HepG2 (cell line): ENCODE measurements around the gene SRD5A1. TPM values are rescaled to one million over a fixed set of nuclear protein-coding genes. Genes with fewer than 3 reads are reported as not detected.

ENCODE experiments used
- CREM ChIP-seq, 2 experiments: sonication (generic) in 1 of 2; formaldehyde crosslinking in 1 of 2; IDR thresholded peaks; 2 replicates each; pipeline versions ENCODE4 v1.4.0 to v1.6.1; 2016 to 2020; ENCODE audit warnings: antibody characterized with exemption in 1 of 2, mild to moderate bottlenecking in 1 of 2, missing genetic modification reagents in 1 of 2
- FOXK2 ChIP-seq: fragments of 450-650 bp; IDR thresholded peaks from 2 replicates; pipeline ENCODE4 v1.6.1; 2016
- KAT7 ChIP-seq: IDR thresholded peaks from 2 replicates; pipeline ENCODE4 v1.6.1; 2018; ENCODE audit warnings: borderline replicate concordance, missing compliant biosample characterization
- MAZ ChIP-seq, 2 experiments: sonication (generic) in 1 of 2; formaldehyde crosslinking in 1 of 2; IDR thresholded peaks; 2 replicates each; pipeline versions ENCODE4 v1.5.0 to v1.6.1; 2012 to 2020; ENCODE audit warnings: low read depth in 2 of 2, mild to moderate bottlenecking in 2 of 2, borderline replicate concordance in 1 of 2, improper control_type of control experiment in 1 of 2, low read length in 1 of 2, missing genetic modification reagents in 1 of 2, moderate library complexity in 1 of 2
- NFATC3 ChIP-seq: sonication (generic); formaldehyde crosslinking; IDR thresholded peaks from 2 replicates; pipeline ENCODE4 v1.5.1; 2020; ENCODE audit warnings: mild to moderate bottlenecking, missing genetic modification reagents
- NFE2L1 ChIP-seq: sonication (generic); formaldehyde crosslinking; IDR thresholded peaks from 2 replicates; pipeline ENCODE4 v1.4.0; 2020; ENCODE audit warnings: missing genetic modification reagents, mild to moderate bottlenecking, borderline replicate concordance
- RORA ChIP-seq: sonication (generic); formaldehyde crosslinking; IDR thresholded peaks from 2 replicates; pipeline ENCODE4 v1.5.0; 2020; ENCODE audit warnings: mild to moderate bottlenecking, missing genetic modification reagents, moderate library complexity
- SP2 ChIP-seq: sonication (generic); formaldehyde crosslinking; IDR thresholded peaks from 2 replicates; pipeline ENCODE4 v1.5.1; 2020; ENCODE audit warnings: mild to moderate bottlenecking, missing genetic modification reagents
- TBL1XR1 ChIP-seq: fragments of 150-350 bp; IDR thresholded peaks from 2 replicates; pipeline ENCODE4 v1.6.1; 2014; ENCODE audit warnings: borderline replicate concordance, low read length; ENCODE audit not compliant: partially characterized antibody
- ZNF468 ChIP-seq: sonication (generic); formaldehyde crosslinking; IDR thresholded peaks from 2 replicates; pipeline ENCODE4 v1.8.0; 2022; ENCODE audit warnings: mild to moderate bottlenecking, moderate library complexity, missing genetic modification reagents
- ZNF558 ChIP-seq: sonication (generic); formaldehyde crosslinking; IDR thresholded peaks from 2 replicates; pipeline ENCODE4 v1.9.0; 2022; ENCODE audit warnings: mild to moderate bottlenecking, missing genetic modification reagents, borderline replicate concordance
- ZNF567 ChIP-seq: sonication (generic); formaldehyde crosslinking; IDR thresholded peaks from 2 replicates; pipeline ENCODE4 v1.8.1; 2023; ENCODE audit warnings: mild to moderate bottlenecking, missing genetic modification reagents, borderline replicate concordance
- ZNF841 ChIP-seq: sonication (generic); formaldehyde crosslinking; IDR thresholded peaks from 2 replicates; pipeline ENCODE4 v1.8.1; 2023; ENCODE audit warnings: missing genetic modification reagents, borderline replicate concordance
- ZNF891 ChIP-seq: sonication (generic); formaldehyde crosslinking; IDR thresholded peaks from 2 replicates; pipeline ENCODE4 v1.5.0; 2020; ENCODE audit warnings: mild to moderate bottlenecking, missing genetic modification reagents
- polyA plus RNA-seq, 8 experiments: library from polyadenylated mRNA; depleted of rRNA in 3 of 8; stranded (reverse) in 7 of 8; unstranded in 1 of 8; fragments of >200 nt; fragmentation: Illumina TruSeq in 4 of 8; extraction: Trizol in 4 of 8; gene quantifications; 2 replicates each; pipeline versions ENCODE4 v1.2.1 to v1.2.3, GENCODE V29; 2011 to 2016; ENCODE audit warnings: low read depth in 4 of 8, missing spikeins in 1 of 8, mixed read lengths in 1 of 8; ENCODE audit not compliant: insufficient read depth in 1 of 8
- total RNA-seq, 5 experiments: library from RNA; depleted of rRNA; stranded (reverse); fragments of >200 nt; fragmentation: Illumina TruSeq; extraction: Trizol; gene quantifications; 2 replicates each; pipeline ENCODE4 v1.2.3, GENCODE V29; 2016; ENCODE audit warnings: low read depth in 1 of 5
- TF ChIP-seq, protein P1 (sequence below): sonication (generic); formaldehyde crosslinking; IDR thresholded peaks from 2 replicates; pipeline ENCODE4 v1.4.0; 2020; ENCODE audit warnings: missing genetic modification reagents, borderline replicate concordance
- TF ChIP-seq, protein P2 (sequence below): IDR thresholded peaks from 2 replicates; pipeline ENCODE4 v1.6.1; 2018; ENCODE audit warnings: missing genetic modification reagents
- TF ChIP-seq, protein P3 (sequence below): sonication (generic); formaldehyde crosslinking; IDR thresholded peaks from 2 replicates; pipeline ENCODE4 v1.5.1; 2020; ENCODE audit warnings: missing genetic modification reagents, mild to moderate bottlenecking, borderline replicate concordance
- TF ChIP-seq, protein P4 (sequence below): sonication (generic); formaldehyde crosslinking; IDR thresholded peaks from 2 replicates; pipeline ENCODE4 v1.5.1; 2020; ENCODE audit warnings: missing genetic modification reagents, mild to moderate bottlenecking, borderline replicate concordance

The SRD5A1 gene
- total and polyA plus RNA-seq, 2 of the 13 experiments (the other 11 are each of a cell fraction or from before 2014, with no cell fraction given), result 6.1 to 9.9 TPM

DNA sequence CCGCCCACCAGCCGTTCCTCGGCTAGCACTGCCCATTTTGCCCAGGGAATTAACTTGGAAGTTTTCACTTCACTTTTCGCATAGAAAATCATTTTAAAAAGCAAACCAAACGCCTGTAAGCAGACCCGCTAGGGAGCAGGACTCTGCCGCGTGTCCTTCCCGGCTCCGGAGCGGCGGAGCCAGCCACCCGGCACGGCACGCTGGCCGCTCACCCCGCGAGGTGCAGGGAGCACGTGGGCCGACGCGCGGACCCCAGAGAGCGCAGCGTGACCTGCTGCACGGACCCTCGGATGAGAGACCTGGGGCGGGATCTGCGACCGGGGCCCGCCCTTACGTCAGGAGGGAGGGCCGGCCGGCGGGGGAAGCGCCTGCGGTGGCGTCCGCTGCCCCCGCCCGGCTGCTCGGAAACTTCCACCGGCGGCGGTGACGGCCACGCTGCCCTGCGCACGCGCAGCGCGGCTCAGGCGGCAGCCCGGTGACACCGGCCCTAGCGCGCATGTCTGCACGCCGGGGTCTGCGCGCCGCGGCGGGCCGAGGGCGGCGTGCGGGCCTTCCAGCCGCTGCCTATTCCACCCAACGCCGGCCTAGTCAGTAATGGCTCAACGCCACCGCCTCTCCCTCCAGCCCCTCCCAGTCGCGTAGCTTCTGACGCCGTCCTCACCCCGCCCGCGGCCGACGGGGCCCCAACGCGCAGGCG is 79.5 kb downstream of the SRD5A1 start (continued):
- peak; percentile 92 for TF ChIP-seq ZNF567 (CRISPR knock-in tag)
- TF ChIP-seq ZNF841, result peak; percentile 91
- no peak for TF ChIP-seq FOXK2
- 0 out of 2 replicates have a peak, but pooled peaks have one; percentile 4 for TF ChIP-seq NFATC3 (CRISPR knock-in tag)
- TF ChIP-seq SP2 (CRISPR knock-in tag), result no peak; the same call in 1 of the 2 replicates
- peak; percentile 41; the same call in 1 of the 2 replicates for TF ChIP-seq CREM (IDR thresholded peaks at IDR 0.05)
- TF ChIP-seq CREM (CRISPR knock-in tag; IDR thresholded peaks at IDR 0.05), result no peak
- TF ChIP-seq, protein P1, sequence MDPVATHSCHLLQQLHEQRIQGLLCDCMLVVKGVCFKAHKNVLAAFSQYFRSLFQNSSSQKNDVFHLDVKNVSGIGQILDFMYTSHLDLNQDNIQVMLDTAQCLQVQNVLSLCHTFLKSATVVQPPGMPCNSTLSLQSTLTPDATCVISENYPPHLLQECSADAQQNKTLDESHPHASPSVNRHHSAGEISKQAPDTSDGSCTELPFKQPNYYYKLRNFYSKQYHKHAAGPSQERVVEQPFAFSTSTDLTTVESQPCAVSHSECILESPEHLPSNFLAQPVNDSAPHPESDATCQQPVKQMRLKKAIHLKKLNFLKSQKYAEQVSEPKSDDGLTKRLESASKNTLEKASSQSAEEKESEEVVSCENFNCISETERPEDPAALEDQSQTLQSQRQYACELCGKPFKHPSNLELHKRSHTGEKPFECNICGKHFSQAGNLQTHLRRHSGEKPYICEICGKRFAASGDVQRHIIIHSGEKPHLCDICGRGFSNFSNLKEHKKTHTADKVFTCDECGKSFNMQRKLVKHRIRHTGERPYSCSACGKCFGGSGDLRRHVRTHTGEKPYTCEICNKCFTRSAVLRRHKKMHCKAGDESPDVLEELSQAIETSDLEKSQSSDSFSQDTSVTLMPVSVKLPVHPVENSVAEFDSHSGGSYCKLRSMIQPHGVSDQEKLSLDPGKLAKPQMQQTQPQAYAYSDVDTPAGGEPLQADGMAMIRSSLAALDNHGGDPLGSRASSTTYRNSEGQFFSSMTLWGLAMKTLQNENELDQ (CRISPR knock-in tag), result no peak
- TF ChIP-seq ZNF891 (CRISPR knock-in tag), result peak; percentile 74; the same call in 1 of the 2 replicates
- no peak for TF ChIP-seq RORA (CRISPR knock-in tag)
- TF ChIP-seq, protein P2, sequence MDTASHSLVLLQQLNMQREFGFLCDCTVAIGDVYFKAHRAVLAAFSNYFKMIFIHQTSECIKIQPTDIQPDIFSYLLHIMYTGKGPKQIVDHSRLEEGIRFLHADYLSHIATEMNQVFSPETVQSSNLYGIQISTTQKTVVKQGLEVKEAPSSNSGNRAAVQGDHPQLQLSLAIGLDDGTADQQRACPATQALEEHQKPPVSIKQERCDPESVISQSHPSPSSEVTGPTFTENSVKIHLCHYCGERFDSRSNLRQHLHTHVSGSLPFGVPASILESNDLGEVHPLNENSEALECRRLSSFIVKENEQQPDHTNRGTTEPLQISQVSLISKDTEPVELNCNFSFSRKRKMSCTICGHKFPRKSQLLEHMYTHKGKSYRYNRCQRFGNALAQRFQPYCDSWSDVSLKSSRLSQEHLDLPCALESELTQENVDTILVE (CRISPR knock-in tag), result peak; percentile 59; the same call in 1 of the 2 replicates
- no peak for TF ChIP-seq ZNF468 (CRISPR knock-in tag)
- TF ChIP-seq, protein P3, sequence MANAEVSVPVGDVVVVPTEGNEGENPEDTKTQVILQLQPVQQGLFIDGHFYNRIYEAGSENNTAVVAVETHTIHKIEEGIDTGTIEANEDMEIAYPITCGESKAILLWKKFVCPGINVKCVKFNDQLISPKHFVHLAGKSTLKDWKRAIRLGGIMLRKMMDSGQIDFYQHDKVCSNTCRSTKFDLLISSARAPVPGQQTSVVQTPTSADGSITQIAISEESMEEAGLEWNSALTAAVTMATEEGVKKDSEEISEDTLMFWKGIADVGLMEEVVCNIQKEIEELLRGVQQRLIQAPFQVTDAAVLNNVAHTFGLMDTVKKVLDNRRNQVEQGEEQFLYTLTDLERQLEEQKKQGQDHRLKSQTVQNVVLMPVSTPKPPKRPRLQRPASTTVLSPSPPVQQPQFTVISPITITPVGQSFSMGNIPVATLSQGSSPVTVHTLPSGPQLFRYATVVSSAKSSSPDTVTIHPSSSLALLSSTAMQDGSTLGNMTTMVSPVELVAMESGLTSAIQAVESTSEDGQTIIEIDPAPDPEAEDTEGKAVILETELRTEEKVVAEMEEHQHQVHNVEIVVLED, result peak; percentile 89
- TF ChIP-seq KAT7, result no peak; the same call in 1 of the 2 replicates
- TF ChIP-seq TBL1XR1, result no peak
- peak; percentile 78; the same call in 1 of the 2 replicates for TF ChIP-seq NFE2L1 (CRISPR knock-in tag)
- TF ChIP-seq, protein P4, sequence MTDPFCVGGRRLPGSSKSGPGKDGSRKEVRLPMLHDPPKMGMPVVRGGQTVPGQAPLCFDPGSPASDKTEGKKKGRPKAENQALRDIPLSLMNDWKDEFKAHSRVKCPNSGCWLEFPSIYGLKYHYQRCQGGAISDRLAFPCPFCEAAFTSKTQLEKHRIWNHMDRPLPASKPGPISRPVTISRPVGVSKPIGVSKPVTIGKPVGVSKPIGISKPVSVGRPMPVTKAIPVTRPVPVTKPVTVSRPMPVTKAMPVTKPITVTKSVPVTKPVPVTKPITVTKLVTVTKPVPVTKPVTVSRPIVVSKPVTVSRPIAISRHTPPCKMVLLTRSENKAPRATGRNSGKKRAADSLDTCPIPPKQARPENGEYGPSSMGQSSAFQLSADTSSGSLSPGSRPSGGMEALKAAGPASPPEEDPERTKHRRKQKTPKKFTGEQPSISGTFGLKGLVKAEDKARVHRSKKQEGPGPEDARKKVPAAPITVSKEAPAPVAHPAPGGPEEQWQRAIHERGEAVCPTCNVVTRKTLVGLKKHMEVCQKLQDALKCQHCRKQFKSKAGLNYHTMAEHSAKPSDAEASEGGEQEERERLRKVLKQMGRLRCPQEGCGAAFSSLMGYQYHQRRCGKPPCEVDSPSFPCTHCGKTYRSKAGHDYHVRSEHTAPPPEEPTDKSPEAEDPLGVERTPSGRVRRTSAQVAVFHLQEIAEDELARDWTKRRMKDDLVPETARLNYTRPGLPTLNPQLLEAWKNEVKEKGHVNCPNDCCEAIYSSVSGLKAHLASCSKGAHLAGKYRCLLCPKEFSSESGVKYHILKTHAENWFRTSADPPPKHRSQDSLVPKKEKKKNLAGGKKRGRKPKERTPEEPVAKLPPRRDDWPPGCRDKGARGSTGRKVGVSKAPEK (CRISPR knock-in tag), result no peak
- TF ChIP-seq ZNF558 (CRISPR knock-in tag), result peak; percentile 85; the same call in 1 of the 2 replicates
- peak; percentile 97 for TF ChIP-seq MAZ (IDR thresholded peaks at IDR 0.05; ENCODE audit: borderline replicate concordance, low read depth, low read length)
- peak; percentile 80 for TF ChIP-seq MAZ (CRISPR knock-in tag; IDR thresholded peaks at IDR 0.05; ENCODE audit: low read depth)
